ENCODE results near the gene FNTB.

FNTB gene

DNA sequence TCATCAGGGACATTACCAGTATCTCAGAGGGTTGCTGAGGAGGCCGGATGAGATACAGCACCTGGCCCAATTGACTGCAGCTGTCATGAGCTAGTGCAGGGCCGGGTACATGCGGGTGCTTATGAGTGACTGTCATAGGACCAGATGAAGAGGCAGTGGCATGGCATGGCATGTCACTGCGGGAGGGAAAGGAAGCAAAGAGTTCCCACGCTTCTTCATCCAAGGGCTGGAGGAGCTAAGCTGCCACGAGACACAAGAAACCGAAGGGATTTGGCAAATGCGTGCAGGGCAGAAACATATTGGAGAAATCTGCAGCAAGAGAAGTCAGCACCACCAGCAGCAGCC is 33.4 kb upstream of the FNTB start:
- DNase-seq (ENCODE audit: low read depth in 3 of 3), result no peak

DNA sequence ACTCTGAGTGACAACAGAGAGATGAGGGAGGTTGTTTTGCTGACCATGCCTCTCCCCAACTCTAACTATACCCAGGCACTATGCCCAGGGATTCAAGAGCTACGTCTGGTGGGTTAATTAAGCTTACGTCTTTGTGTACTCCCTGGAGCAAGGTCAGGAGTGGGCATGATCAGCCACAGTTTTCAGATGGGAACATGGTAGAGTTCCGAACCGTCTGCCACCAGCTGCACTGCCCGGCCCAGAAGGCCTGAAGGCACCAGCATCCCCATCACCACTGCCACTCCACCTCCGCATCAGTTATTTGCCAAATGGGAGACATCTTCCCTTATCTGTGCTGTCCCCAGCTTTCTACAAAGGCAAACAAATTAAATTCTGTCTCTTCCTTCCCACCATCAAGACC is 33.0 kb upstream of the FNTB start:
- DNase-seq (ENCODE audit: low read depth in 3 of 3), result no peak

DNA sequence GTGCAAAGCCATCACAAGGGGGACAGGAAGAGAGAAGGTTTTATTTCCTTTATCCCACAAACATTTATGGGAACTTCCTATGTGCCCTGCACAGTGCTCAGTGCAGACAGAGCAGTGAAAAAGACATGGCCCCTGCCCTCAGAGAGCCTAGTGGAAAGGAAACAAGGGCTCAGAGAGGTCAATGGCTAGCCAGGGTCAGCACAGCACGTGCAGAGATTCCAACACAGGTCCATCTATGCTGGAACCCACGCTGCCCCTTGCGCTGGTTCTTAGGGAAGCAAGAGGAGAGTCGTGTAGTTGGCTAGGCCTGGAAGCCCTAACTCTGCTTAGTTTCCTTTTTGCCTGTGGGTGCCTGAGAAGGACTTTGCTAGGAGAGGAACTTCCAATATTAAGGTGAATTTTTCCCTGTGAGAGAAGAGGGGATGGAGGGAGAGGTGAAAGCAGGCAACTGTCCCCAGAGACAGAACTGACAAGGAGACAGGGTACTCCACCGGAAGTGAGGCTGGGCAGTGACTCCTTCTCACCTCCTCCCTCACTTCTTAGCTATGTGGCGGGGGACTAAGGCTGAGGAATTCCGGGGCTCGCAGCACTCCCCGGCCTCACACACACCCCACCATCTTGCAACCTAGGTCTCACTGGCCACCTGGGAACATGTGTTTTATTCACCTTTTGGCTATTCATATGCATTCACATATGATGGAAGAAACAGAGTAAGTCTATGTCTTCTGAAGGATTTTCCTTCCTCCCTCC is 32.0 kb upstream of the FNTB start:
- no peak for DNase-seq (ENCODE audit: low read depth in 3 of 3)

DNA sequence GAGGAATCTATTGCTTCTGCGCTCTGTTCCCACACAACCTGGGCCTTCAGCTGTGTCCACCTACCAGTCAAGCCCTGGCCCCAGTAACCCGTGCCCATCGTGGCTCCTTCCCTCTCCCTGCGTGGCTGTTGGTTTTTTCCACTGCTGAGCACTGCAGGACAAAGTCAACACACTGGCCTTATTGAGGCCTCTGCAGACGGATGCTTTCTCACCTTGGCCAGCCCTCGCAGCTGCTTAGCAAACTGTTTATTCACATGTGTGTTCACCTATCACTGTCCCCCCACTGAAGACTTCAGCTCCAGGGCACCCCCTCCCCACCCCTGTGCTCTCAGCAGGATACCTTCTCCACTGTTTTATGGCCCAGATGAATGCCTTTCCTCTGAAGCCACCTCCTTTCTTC is 31.4 kb upstream of the FNTB start:
- DNase-seq (ENCODE audit: low read depth in 3 of 3), result no peak

GRCh38 chr14:64956697-64957406 is 29.8 kb upstream of the FNTB start:
- DNase-seq (ENCODE audit: low read depth in 3 of 3), result no peak

DNA sequence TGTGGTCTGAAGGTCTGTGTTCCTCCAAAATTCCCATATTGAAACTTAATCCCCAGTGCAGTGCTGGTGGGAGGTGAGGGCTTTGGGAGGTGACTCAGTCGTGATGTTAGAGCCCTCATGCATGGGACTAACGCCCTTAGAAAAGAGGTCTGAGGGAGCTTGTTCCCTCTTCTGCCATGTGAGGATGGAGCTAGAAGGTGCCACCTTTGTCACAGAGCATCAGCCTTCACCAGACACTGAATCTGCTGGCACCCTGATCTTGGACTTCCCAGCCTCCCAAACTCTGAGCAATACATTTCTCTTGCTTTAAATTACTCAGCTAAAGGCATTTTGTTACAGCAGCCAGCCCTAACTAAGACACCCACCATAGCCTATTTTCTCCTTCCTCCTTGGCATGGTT is 28.5 kb upstream of the FNTB start:
- no peak for DNase-seq (ENCODE audit: low read depth in 3 of 3)

DNA sequence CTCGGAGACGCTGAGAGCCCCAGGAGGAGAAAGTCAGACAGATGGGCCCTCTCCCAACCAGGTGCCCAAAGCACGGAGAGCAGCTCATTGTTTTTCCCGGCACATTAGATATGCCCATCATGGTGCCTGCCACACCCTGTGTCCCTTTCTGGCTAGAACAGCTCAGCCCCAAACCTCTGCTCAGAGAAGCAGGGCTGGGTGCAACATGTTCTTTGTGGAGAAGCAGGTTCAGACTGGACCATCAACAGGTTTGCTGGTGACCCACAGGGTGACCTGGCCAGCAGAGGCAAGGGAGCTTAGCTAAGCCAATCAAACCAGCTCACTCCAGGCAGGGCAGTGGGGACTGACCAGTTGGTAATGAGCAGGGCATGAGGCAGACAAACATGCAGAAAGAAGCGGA is 28.0 kb upstream of the FNTB start:
- DNase-seq (ENCODE audit: low read depth in 3 of 3), result no peak

DNA sequence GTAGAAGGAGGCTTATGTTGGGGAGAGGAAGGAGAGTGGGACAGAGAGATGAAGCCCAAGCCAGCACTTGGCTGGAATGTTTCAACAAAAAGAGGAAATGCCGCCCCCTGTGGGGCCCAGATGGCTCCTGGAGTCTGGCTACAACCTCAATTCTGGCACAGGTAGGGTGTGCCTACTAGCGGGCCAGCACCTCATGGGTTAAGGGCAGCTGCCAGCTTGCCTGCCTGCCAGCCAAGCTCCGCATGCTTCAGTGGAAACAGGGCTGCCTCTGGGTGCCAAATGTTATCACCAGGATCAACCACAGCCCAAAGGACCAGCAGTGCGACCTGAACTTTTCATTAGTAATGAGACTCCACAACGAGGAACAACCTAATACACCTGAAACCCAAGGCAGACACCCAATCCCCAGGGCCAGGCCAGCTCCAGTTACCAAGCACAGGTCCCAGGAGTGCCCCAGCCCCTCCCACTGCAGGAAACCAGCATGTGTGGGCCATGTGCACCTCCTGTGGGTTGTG is 25.9 kb upstream of the FNTB start:
- no peak for DNase-seq (ENCODE audit: low read depth in 3 of 3)

DNA sequence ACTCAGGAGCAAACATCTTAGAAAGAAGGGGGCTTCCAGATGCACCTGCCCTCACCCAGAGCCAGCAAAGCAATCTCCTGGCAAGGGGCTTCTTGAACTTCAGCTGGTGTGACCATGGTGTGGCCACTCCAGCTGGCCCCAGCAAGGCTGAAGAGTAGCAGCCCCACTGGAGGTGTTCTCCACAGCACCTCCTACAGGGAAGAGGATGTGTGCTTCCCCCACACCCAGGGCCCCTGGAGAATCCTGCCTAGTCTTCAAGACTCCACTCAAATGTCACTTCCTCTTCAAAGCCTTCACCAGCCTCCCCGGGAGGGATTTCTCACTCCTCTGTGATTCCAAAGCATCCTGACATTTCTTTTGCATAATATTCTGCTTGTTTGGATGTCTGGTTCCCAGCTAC is 23.1 kb upstream of the FNTB start:
- DNase-seq (ENCODE audit: low read depth in 3 of 3), result no peak

DNA sequence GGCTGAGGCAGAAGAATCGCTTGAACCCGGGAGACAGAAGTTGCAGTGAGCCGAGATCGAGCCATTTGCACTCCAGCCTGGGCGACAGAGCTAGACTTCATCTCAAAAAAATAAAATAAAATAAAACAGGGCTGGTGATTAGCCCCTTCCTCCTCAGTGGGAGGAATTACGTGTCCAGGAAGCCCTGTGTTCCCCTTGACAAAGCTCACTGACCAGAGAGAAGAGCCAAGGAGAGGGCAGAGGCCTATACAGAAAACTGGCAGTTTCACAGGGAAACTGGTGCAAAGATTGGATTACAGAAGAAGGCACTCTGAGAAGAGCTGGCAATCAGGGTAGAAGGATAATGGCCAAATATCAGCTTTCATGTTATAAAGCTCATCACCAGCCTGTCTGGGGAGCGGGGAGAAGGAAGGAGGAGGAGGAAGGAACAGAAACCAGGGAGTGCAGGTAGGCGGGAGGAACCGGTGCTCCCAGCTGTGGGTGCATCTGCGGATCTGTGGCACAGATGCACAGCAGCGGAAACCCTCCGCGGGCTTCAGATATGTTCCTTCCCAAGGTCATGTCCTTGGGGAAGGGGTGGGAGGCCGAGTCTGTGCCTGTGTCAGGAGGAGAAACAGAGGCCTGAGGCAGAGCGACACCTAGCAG is 21.2 kb upstream of the FNTB start:
- DNase-seq (ENCODE audit: low read depth in 3 of 3), result no peak

GRCh38 chr14:64966976-64967375 is 19.7 kb upstream of the FNTB start:
- no peak for DNase-seq (ENCODE audit: low read depth in 3 of 3)

DNA sequence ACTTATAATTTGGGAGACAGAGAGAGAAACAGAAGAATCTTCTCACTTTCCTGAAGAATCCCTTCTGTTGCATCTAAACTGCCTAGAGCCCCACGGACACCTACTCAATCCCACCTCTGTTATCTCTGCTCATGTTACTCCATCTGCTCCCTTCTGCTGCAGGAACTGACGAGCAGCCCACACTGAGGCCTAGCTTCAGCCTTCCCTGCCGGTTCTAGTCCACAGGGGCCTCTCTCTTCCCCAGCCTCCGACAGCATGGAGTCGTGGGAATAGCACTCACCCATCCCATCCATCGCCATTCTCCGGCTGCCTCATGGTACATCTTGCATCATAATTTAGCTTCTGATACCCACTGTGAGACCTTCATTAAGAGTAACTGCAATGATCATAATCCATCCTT is 18.5 kb upstream of the FNTB start:
- no peak for DNase-seq (ENCODE audit: low read depth in 3 of 3)

DNA sequence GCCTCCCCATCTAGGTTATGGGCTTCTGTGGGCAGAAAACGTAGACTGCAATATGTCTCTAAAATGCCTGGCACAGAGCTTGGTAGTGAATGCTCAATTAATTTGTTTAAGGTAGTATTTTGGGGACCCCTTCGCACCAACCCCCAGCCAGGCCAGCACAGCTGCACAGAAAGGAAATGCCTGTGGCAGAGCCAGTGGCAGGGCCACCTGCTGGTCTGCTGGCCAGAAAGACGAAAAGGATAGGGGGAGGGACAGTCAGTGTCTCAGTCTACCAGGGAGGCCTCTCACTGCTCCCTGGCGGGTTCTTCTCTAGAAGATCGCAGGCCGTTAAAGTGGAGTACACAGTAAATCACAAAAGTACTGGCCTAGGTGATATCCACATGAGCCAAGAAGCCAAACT is 18.0 kb upstream of the FNTB start:
- DNase-seq (ENCODE audit: low read depth in 3 of 3), result no peak

DNA sequence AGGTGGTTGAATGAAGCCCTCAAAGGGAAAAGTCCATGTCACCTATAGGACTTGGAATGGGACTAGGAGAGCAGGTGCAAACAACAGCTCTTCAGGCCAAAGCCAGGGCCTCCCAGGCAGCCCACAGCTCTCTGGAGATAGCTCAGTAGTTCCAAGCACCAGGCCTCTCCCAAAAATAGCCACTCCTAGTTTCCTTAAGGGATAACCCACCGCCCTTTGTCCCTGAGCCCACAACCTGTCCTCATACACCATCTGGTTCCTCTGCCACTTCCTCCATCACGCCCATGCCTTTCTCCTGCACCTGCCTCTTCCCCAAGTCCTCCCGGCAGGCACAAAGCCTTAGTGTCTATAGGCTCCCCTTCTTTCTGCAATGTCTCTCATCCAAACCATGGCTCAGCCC is 16.7 kb upstream of the FNTB start:
- no peak for DNase-seq (ENCODE audit: low read depth in 3 of 3)

DNA sequence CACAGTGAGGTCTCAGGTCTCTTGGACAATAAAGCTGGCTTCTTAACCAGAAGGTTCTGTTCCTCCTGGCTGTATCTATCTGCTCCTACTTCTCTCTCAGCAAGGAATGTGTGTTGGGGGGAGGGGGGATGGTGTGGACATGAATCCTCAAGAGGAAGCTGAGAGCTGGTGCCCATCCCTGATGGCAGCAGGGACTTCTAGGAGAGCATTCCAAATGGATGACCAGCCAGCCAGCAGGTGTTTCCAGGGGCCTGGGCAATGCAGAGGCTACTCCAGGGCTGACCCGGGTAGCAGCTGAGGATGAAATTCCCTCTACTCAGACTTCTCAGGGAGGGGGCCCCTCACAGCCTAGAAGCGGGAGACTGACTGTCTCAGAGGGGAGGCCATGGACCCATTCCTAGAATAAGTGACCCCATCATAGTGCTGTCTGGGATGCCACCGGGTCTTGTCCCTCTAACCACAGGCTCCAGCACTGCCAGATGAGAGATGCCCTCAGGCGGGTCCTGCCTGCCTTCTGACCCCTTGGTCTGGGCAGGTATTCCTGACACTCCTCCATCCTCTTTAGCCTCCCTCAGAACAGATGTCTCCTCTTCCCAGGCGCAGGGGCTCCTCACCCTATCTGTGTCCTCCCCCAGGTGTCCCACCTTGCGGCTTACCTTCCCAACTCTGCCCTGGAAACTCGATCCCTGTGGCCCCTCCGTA is 15.8 kb upstream of the FNTB start:
- no peak for DNase-seq (ENCODE audit: low read depth in 3 of 3)

DNA sequence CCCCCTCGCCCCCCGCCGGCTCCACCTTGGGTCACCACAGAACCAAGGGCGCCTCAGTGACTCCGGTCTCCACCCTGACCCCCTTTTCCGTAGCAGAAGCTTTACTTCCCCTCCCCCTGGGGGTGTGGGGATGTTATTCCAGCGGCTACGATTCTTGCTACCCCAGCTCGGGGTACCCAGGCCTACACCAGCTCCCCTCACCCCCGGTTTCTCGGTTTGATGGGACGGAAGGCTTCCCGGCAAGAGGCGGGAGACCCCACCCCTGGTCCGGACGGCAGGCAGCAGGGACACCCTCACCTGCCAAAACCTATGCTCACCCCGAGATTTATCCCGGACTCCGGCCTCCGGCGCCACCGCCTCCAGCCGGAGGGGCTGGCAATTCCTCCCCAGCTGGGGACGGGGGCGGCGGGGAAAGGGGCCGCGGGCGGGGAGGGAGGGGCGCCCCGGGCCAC is 15.2 kb upstream of the FNTB start:
- no peak for DNase-seq (ENCODE audit: low read depth in 3 of 3)

DNA sequence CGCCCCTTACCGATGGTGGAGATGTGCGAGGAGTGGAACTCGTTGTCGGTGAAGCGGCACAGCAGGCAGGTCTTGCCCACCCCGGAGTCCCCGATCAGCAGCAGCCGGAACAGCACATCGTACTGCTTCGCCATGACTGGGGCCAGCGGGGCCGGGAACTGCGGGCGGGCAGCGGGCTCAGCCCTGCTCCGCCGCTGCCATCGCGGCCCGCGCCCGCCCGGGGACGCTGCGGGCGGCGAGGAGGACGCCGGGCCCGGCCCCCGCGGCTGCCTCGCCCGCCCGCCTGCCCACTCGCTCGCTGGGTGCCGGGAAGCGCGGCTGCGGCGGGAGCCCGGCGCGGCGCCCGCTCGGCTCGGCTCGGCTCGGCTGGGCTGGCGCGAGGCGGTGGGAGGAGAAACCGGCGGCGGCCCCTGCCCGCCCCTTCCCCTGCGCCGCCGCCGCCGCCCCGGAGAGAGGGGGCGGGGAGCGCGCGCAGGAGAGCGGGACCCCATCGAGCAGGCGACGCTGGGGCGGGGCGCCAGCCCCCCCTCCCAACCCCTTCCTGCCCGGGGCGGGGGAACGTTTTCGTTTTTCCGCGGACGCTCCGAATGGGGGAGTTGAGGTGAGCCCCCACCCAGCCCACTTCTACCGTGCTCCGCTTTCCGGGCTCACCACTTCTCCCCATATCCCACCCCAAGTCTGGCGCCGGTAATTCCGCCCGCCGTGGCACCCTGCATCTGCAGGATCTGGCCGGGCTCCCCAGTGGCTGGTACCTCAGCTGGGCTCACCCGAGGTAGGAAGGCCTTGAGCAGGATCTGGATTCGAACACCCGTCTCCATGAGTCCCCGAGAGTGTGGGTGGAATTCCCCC is 14.5 kb upstream of the FNTB start, which contains the start of gene RAB15:
Gene RAB15, minus strand, starts transcription at position 394 of the 849 bp plus-strand sequence. Its CDS starts 260 bp downstream, at position 134.
- DNase-seq (ENCODE audit: low read depth in 3 of 3), result peak in 1 of 3 experiments; percentile 28

DNA sequence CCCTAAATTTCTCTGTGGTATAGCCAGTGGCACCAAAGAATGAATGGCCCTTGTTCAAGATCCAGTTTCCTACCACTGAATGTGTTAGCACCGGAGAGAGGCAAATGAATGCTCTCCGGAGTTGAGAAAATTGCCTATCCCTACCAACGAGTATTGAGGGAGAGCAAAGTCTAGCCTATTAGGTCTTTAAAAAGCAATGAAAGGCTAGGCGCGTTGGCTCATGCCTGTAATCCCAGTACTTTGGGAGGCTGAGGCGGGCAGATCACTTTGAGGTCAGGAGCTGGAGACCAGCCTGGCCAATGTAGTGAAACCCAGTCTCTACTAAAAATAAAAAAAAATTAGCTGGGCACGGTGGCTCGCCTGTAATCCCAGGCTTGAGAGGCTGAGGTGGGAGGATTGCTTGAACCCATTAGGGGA is 13.7 kb upstream of the FNTB start:
- no peak for DNase-seq (ENCODE audit: low read depth in 3 of 3)

DNA sequence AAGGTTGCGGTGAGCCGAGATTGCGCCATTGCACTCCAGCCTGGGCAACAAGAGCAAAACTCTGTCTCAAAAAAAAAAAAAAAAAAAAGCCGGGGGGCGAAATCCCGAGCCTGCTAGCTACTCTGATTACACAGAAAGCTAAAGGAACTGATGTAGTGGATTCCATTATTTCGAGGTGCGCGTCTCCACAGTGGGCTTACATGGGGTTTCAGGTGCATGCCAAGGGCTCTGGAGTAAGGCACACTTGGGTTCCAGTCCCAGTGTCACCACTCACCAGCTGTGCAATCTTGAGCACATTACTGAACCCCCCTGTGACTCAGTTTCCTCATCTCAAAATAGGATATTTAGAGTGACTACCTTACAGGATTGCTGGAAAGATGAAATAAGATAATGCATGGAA is 12.9 kb upstream of the FNTB start:
- no peak for DNase-seq (ENCODE audit: low read depth in 3 of 3)

GRCh38 chr14:64974563-64974962 is 12.1 kb upstream of the FNTB start:
- DNase-seq (ENCODE audit: low read depth in 3 of 3), result no peak
